ENCODE results near the gene COQ5.

The COQ5 gene

GRCh38 chr12:120539303-120539702, 10.3 kb upstream of the COQ5 start:
- Histone ChIP-seq H2AFZ (ENCODE audit: low read depth) (no peak overlapping the region), H3K79me2 (ENCODE audit: insufficient read depth, low read depth) (peaks cover 98% of the 10 kb centered on the region), H3K27me3 (ENCODE audit: insufficient read depth, low read depth) (no peaks in the 10 kb centered on the region), H3K4me2 (peak overlapping the region; percentile 97), H3K4me3 (IDR thresholded peaks at IDR 0.05; ENCODE audit: insufficient read depth, low read depth, low read length) (no peak overlapping the region), H3K4me1 (ENCODE audit: low read depth, poor library complexity, severe bottlenecking) (peaks cover 77% of the 10 kb centered on the region), H3K9ac (peak overlapping the region; percentile 51; the same call in 1 of the 2 replicates), H3K27ac (peak overlapping the region; percentile 93), H3K36me3 (ENCODE audit: insufficient read depth) (no peaks in the 10 kb centered on the region), H4K20me1 (ENCODE audit: insufficient read depth) (no peaks in the 10 kb centered on the region)
- no peak for TF ChIP-seq CTCF (conservative IDR thresholded peaks at IDR 0.05; ENCODE audit: low read depth, low read length)

GRCh38 chr12:120538281-120539156, 9.6 kb upstream of the COQ5 start:
- H3K4me2 ChIP-seq: peak overlapping the region; percentile 97
- H3K79me2 ChIP-seq (ENCODE audit: insufficient read depth, low read depth): peaks cover 92% of the 10 kb centered on the region
- H3K27me3 ChIP-seq (ENCODE audit: insufficient read depth, low read depth): no peaks in the 10 kb centered on the region
- H3K9ac ChIP-seq: peak overlapping the region; percentile 50; the same call in 1 of the 2 replicates
- no peak for TF ChIP-seq CTCF (conservative IDR thresholded peaks at IDR 0.05; ENCODE audit: low read depth, low read length)
- no peaks in the 10 kb centered on the region for H3K36me3 ChIP-seq (ENCODE audit: insufficient read depth)
- no peak overlapping the region for H3K4me3 ChIP-seq (IDR thresholded peaks at IDR 0.05; ENCODE audit: insufficient read depth, low read depth, low read length)
- peak overlapping the region; percentile 93 for H3K27ac ChIP-seq
- H2AFZ ChIP-seq (ENCODE audit: low read depth): no peak overlapping the region
- no peaks in the 10 kb centered on the region for H4K20me1 ChIP-seq (ENCODE audit: insufficient read depth)
- H3K4me1 ChIP-seq (ENCODE audit: low read depth, poor library complexity, severe bottlenecking): peaks cover 75% of the 10 kb centered on the region

- H2AFZ ChIP-seq (ENCODE audit: low read depth): no peak overlapping the region
- peak overlapping the region; percentile 97 for H3K4me2 ChIP-seq
- no peaks in the 10 kb centered on the region for H4K20me1 ChIP-seq (ENCODE audit: insufficient read depth)
- no peaks in the 10 kb centered on the region for H3K36me3 ChIP-seq (ENCODE audit: insufficient read depth)
- H3K79me2 ChIP-seq (ENCODE audit: insufficient read depth, low read depth): peaks cover 85% of the 10 kb centered on the region
- peak overlapping the region; percentile 93 for H3K27ac ChIP-seq
- no peak overlapping the region for H3K4me3 ChIP-seq (IDR thresholded peaks at IDR 0.05; ENCODE audit: insufficient read depth, low read depth, low read length)
- H3K27me3 ChIP-seq (ENCODE audit: insufficient read depth, low read depth): no peaks in the 10 kb centered on the region
- H3K9ac ChIP-seq: peak overlapping the region; percentile 50; the same call in 1 of the 2 replicates
- TF ChIP-seq CTCF (conservative IDR thresholded peaks at IDR 0.05; ENCODE audit: low read depth, low read length): no peak
- peaks cover 70% of the 10 kb centered on the region for H3K4me1 ChIP-seq (ENCODE audit: low read depth, poor library complexity, severe bottlenecking)
Observed at GRCh38 chr12:120537856-120538220, 8.9 kb upstream of the COQ5 start.

- TF ChIP-seq CTCF (conservative IDR thresholded peaks at IDR 0.05; ENCODE audit: low read depth, low read length): no peak
- Histone ChIP-seq H3K27me3 (ENCODE audit: insufficient read depth, low read depth) (no peaks in the 10 kb centered on the region), H2AFZ (ENCODE audit: low read depth) (no peak overlapping the region), H3K27ac (peak overlapping the region; percentile 93; the same call in 1 of the 2 replicates), H3K36me3 (ENCODE audit: insufficient read depth) (no peaks in the 10 kb centered on the region), H3K4me3 (IDR thresholded peaks at IDR 0.05; ENCODE audit: insufficient read depth, low read depth, low read length) (no peak overlapping the region), H3K4me2 (peak overlapping the region; percentile 97), H4K20me1 (ENCODE audit: insufficient read depth) (no peaks in the 10 kb centered on the region), H3K9ac (peak overlapping the region; percentile 76), H3K79me2 (ENCODE audit: insufficient read depth, low read depth) (peaks cover 69% of the 10 kb centered on the region), H3K4me1 (ENCODE audit: low read depth, poor library complexity, severe bottlenecking) (peaks cover 54% of the 10 kb centered on the region)
Observed at GRCh38 chr12:120536064-120536791, 7.3 kb upstream of the COQ5 start.

Measured in KMS-11 (cell line).